MM.1S (cell line): ENCODE results near the gene TSPAN10.

ENCODE experiments used
- DNase-seq: peaks from one replicate; pipeline ENCODE4 v3.0.0-alpha.2; 2015
- H2AFZ ChIP-seq: fragments of 300-600 bp; sonication (generic); 2 replicates; pipeline ENCODE4 v1.6.0; 2016; ENCODE audit warnings: antibody characterized with exemption, low read length
- H3F3A ChIP-seq: fragments of 300-600 bp; sonication (generic); 2 replicates; pipeline ENCODE4 v1.6.1; 2016; ENCODE audit warnings: mild to moderate bottlenecking, antibody characterized with exemption, low read length, moderate library complexity, mixed read lengths; ENCODE audit not compliant: insufficient read depth
- H3K27ac ChIP-seq: fragments of 300-600 bp; sonication (generic); 2 replicates; pipeline ENCODE4 v1.5.1; 2016; ENCODE audit warnings: mild to moderate bottlenecking, low read length
- H3K27me3 ChIP-seq: fragments of 300-600 bp; sonication (generic); replicated peaks from 2 replicates; pipeline ENCODE4 v1.6.0; 2016; ENCODE audit warnings: low read length; ENCODE audit not compliant: insufficient read depth
- H3K36me3 ChIP-seq: fragments of 300-600 bp; sonication (generic); replicated peaks from 2 replicates; pipeline ENCODE4 v1.6.1; 2016; ENCODE audit warnings: mild to moderate bottlenecking, low read length, mixed read lengths; ENCODE audit not compliant: insufficient read depth
- H3K4me1 ChIP-seq: fragments of 300-600 bp; sonication (generic); 2 replicates; pipeline ENCODE4 v1.6.1; 2016; ENCODE audit warnings: low read length, mixed read lengths
- H3K4me2 ChIP-seq: fragments of 300-600 bp; sonication (generic); 2 replicates; pipeline ENCODE4 v1.6.0; 2016; ENCODE audit warnings: low read depth, low read length
- H3K4me3 ChIP-seq: fragments of 300-600 bp; sonication (generic); 2 replicates; pipeline ENCODE4 v1.5.1; 2016; ENCODE audit warnings: low read length, mixed read lengths
- H3K79me2 ChIP-seq: fragments of 300-600 bp; sonication (generic); 2 replicates; pipeline ENCODE4 v1.6.1; 2016; ENCODE audit warnings: mixed run types, low read length, mixed read lengths
- H3K9ac ChIP-seq: fragments of 300-600 bp; sonication (generic); 2 replicates; pipeline ENCODE4 v1.6.1; 2016; ENCODE audit warnings: low read length, mixed read lengths
- H3K9me2 ChIP-seq: fragments of 300-600 bp; sonication (generic); replicated peaks from 2 replicates; pipeline ENCODE4 v1.6.1; 2016; ENCODE audit warnings: mild to moderate bottlenecking, low read length, mixed read lengths; ENCODE audit not compliant: insufficient read depth
- H3K9me3 ChIP-seq: fragments of 300-600 bp; sonication (generic); replicated peaks from 2 replicates; pipeline ENCODE4 v1.6.1; 2016; ENCODE audit warnings: mild to moderate bottlenecking, low read length, mixed read lengths; ENCODE audit not compliant: insufficient read depth
- H4K20me1 ChIP-seq: fragments of 300-600 bp; sonication (generic); 2 replicates; pipeline ENCODE4 v1.6.1; 2016; ENCODE audit warnings: mild to moderate bottlenecking, low read length, moderate library complexity, mixed read lengths; ENCODE audit not compliant: insufficient read depth
- CTCF ChIP-seq: fragments of 300-600 bp; sonication (generic); IDR thresholded peaks from 2 replicates; pipeline ENCODE4 v1.5.1; 2016; ENCODE audit warnings: antibody characterized with exemption, low read length, mixed read lengths
- EZH2 ChIP-seq: fragments of 300-600 bp; sonication (generic); optimal IDR thresholded peaks from 2 replicates; pipeline ENCODE3; 2017; ENCODE audit warnings: low read depth, mild to moderate bottlenecking, antibody characterized with exemption, low read length, mixed read lengths
- EZH2phosphoT487 ChIP-seq: fragments of 300-600 bp; sonication (generic); IDR thresholded peaks from 2 replicates; pipeline ENCODE4 v1.6.1; 2018; ENCODE audit warnings: antibody characterized with exemption, low read length

The TSPAN10 gene

GRCh38 chr17:81641825-81642489 is 5.0 kb downstream of the TSPAN10 start:
- no peaks in the 10 kb centered on the region for H3K4me1 ChIP-seq
- H4K20me1 ChIP-seq, result no peaks in the 10 kb centered on the region
- no peak overlapping the region for H3K4me3 ChIP-seq
- no peak for DNase-seq
- H3K9me2 ChIP-seq, result no peaks in the 10 kb centered on the region
- H3K36me3 ChIP-seq, result no peaks in the 10 kb centered on the region
- H3K27me3 ChIP-seq, result peaks cover 16% of the 10 kb centered on the region
- H3K4me2 ChIP-seq, result no peak overlapping the region
- H2AFZ ChIP-seq, result no peak overlapping the region
- no peaks in the 10 kb centered on the region for H3K9me3 ChIP-seq
- H3F3A ChIP-seq, result no peaks in the 10 kb centered on the region
- no peaks in the 10 kb centered on the region for H3K79me2 ChIP-seq
- TF ChIP-seq CTCF (no peak), EZH2 (no peak), EZH2phosphoT487 (no peak)
- H3K9ac ChIP-seq, result no peak overlapping the region
- H3K27ac ChIP-seq, result no peak overlapping the region

GRCh38 chr17:81644496-81644895 is 7.5 kb downstream of the TSPAN10 start:
- H3K4me3 ChIP-seq, result no peak overlapping the region

GRCh38 chr17:81644976-81645952 is 8.3 kb downstream of the TSPAN10 start:
- Histone ChIP-seq H3K79me2 (no peaks in the 10 kb centered on the region), H3K36me3 (no peaks in the 10 kb centered on the region), H3K9ac (no peak overlapping the region), H3K27me3 (peaks cover 23% of the 10 kb centered on the region), H3K4me3 (no peak overlapping the region), H3K9me2 (no peaks in the 10 kb centered on the region), H3K4me1 (no peaks in the 10 kb centered on the region), H2AFZ (no peak overlapping the region), H3K4me2 (no peak overlapping the region), H3K9me3 (no peaks in the 10 kb centered on the region), H4K20me1 (no peaks in the 10 kb centered on the region), H3K27ac (no peak overlapping the region), H3F3A (no peaks in the 10 kb centered on the region)
- DNase-seq, result no peak
- no peak for TF ChIP-seq EZH2
- no peak for TF ChIP-seq CTCF
- no peak for TF ChIP-seq EZH2phosphoT487

More at GRCh38 chr17:81644496-81644895, 7.5 kb downstream of the TSPAN10 start:
- no peak overlapping the region for H3K9ac ChIP-seq
- H3F3A ChIP-seq, result no peaks in the 10 kb centered on the region
- no peaks in the 10 kb centered on the region for H3K9me2 ChIP-seq
- H2AFZ ChIP-seq, result no peak overlapping the region
- H3K79me2 ChIP-seq, result no peaks in the 10 kb centered on the region
- no peak overlapping the region for H3K4me2 ChIP-seq
- no peaks in the 10 kb centered on the region for H3K9me3 ChIP-seq
- H3K27ac ChIP-seq, result no peak overlapping the region
- TF ChIP-seq EZH2, result no peak
- TF ChIP-seq CTCF, result no peak
- TF ChIP-seq EZH2phosphoT487, result no peak
- no peak for DNase-seq
- no peaks in the 10 kb centered on the region for H3K4me1 ChIP-seq
- H3K27me3 ChIP-seq, result peaks cover 23% of the 10 kb centered on the region
- H4K20me1 ChIP-seq, result no peaks in the 10 kb centered on the region
- no peaks in the 10 kb centered on the region for H3K36me3 ChIP-seq
